CD4-positive, alpha-beta T cell (primary cell): ENCODE data around the gene PLCH2. TPM values are rescaled to one million over a fixed set of nuclear protein-coding genes. Genes with fewer than 3 reads are reported as not detected.

ENCODE experiments used
- ATAC-seq: fragments of 200-7000 bp; cut with Tn5 transposase; one replicate; pipeline ENCODE4 v1.10.0; 2022; ENCODE audit warnings: mild to moderate bottlenecking; ENCODE audit not compliant: poor library complexity
- CTCF ChIA-PET: fragments of 350-600 bp; sonication (Branson Sonifier 250); formaldehyde crosslinking; loops from one replicate; lab custom pipeline; 2021; ENCODE audit warnings: antibody characterized with exemption, inconsistent platforms; lab: Charles Lee
- POLR2A ChIA-PET: fragments of 350-600 bp; sonication (Branson Sonifier 250); formaldehyde crosslinking; loops from one replicate; lab custom pipeline; 2021; ENCODE audit warnings: antibody characterized with exemption, inconsistent platforms; lab: Charles Lee
- DNase-seq, 14 experiments: peaks; one replicate each; pipeline ENCODE4 v3.0.0-alpha.2; 2013 to 2020; ENCODE audit warnings: mixed read lengths in 2 of 14
- H3K27ac ChIP-seq, 2 donors: one replicate each; pipeline versions ENCODE4 v1.5.1 to v1.7.0; 2013; ENCODE audit warnings: low read length in 2 of 2, low read depth in 1 of 2, mild to moderate bottlenecking in 1 of 2
- H3K27me3 ChIP-seq, 2 experiments: 1 replicate in 1 of 2; 2 replicates in 1 of 2; pipeline versions ENCODE4 v1.6.1 to v1.7.0; 2013; ENCODE audit warnings: low read length in 2 of 2, control low read depth in 1 of 2, mild to moderate bottlenecking in 1 of 2, moderate library complexity in 1 of 2; ENCODE audit not compliant: insufficient read depth in 2 of 2, control insufficient read depth in 1 of 2
- H3K36me3 ChIP-seq: one replicate; pipeline ENCODE4 v1.6.1; 2013; ENCODE audit warnings: low read length, control low read depth; ENCODE audit not compliant: insufficient read depth
- H3K4me1 ChIP-seq: one replicate; pipeline ENCODE4 v1.6.1; 2013; ENCODE audit warnings: low read length, control low read depth; ENCODE audit not compliant: insufficient read depth
- H3K4me3 ChIP-seq: one replicate; pipeline ENCODE4 v1.5.1; 2013; ENCODE audit warnings: mild to moderate bottlenecking, low read length, moderate library complexity
- H3K9me3 ChIP-seq, 2 experiments: 1 replicate in 1 of 2; 2 replicates in 1 of 2; pipeline versions ENCODE4 v1.6.1 to v1.7.0; 2013; ENCODE audit warnings: low read length in 2 of 2, mild to moderate bottlenecking in 2 of 2, control low read depth in 1 of 2, moderate library complexity in 1 of 2; ENCODE audit not compliant: control insufficient read depth in 1 of 2, insufficient read depth in 1 of 2
- H3K27ac Mint-ChIP-seq: one replicate; pipeline ENCODE4 v1.8.0; 2020; ENCODE audit warnings: mixed read lengths
- H3K27me3 Mint-ChIP-seq: one replicate; pipeline ENCODE4 v1.8.0; 2021; ENCODE audit warnings: mixed read lengths
- H3K36me3 Mint-ChIP-seq: one replicate; pipeline ENCODE4 v1.8.0; 2021; ENCODE audit warnings: low read depth, mixed read lengths
- H3K4me1 Mint-ChIP-seq: one replicate; pipeline ENCODE4 v1.8.0; 2021; ENCODE audit warnings: low read depth, mixed read lengths
- H3K4me3 Mint-ChIP-seq: one replicate; pipeline ENCODE4 v1.8.0; 2020; ENCODE audit warnings: mild to moderate bottlenecking, mixed read lengths
- H3K9me3 Mint-ChIP-seq: one replicate; pipeline ENCODE4 v1.8.0; 2020; ENCODE audit warnings: mixed read lengths
- CTCF ChIP-seq: fragments of 200-600 bp; IDR thresholded peaks from one replicate; pipeline ENCODE4 v1.8.0; 2022; ENCODE audit warnings: antibody characterized with exemption, mild to moderate bottlenecking
- intact Hi-C, 2 experiments: fragments of 100-400 bp; cut with DNase I in 1 of 2; cut with micrococcal nuclease in 1 of 2; formaldehyde crosslinking; loops; one replicate each; pipeline versions ENCODE4 v1.15.1 to v1.9.0; 2023 to 2025; cut with DNase I, micrococcal nuclease
- total RNA-seq, 174 experiments: library from RNA in 2 of 174; stranded (reverse) in 2 of 174; gene quantifications; one replicate each; pipeline ENCODE4 v1.2.3 and lab custom pipeline; 2021 to 2026

Gene PLCH2
- total RNA-seq, 2 experiments from 2014 or later, result 47.6 to 48.1 TPM

- ChIA-PET CTCF (interaction anchor here (1.0 to 5.3 kb wide), 2 partner anchors 17 to 19 kb away, joined by 3 to 37 read pairs; partner anchors contain the start of gene PANK4), POLR2A (interaction anchor here (0.8 to 2.5 kb wide), 4 partner anchors 14 to 229 kb away, joined by 3 to 11 read pairs (median 7); partner anchors contain the start of genes HES5 and PANK4)
- Histone ChIP-seq H3K36me3 (no peaks in the 10 kb centered on the region), H3K4me3 (no peak overlapping the region), H3K27ac (no peak overlapping the region), H3K9me3 (no peaks in the 10 kb centered on the region), H3K4me1 (peaks cover 64% of the 10 kb centered on the region), H3K27me3 (peaks cover 0 to 2% of the 10 kb centered on the region in 2 experiments)
- Mint-ChIP-seq H3K9me3 (no peaks in the 10 kb centered on the region), H3K36me3 (peaks cover 5% of the 10 kb centered on the region), H3K4me1 (peaks cover 38% of the 10 kb centered on the region), H3K27ac (peak overlapping the region; percentile 99), H3K4me3 (peak overlapping the region; percentile 68), H3K27me3 (no peaks in the 10 kb centered on the region)
- ATAC-seq, result no peak
- no peak for TF ChIP-seq CTCF
- intact Hi-C loops, result loop anchor here in 1 of 2 experiments (10.0 kb wide), 1 partner anchor 409 kb away; no protein-coding TSS in a partner anchor
- DNase-seq, result peak in 2 of 14 experiments; percentile 35 to 52
These were observed 68.2 kb downstream of the PLCH2 start for GRCh38 chr1:2544093-2544874.

GRCh38 chr1:2544875-2545640 lies 69.0 kb downstream of the PLCH2 start:
- ATAC-seq, result no peak
- POLR2A ChIA-PET, result interaction anchor here (0.9 to 4.9 kb wide), 9 partner anchors 10 to 350 kb away, joined by 3 to 164 read pairs (median 11); partner anchors contain the start of genes FAAP20, HES5, PANK4 and PRXL2B
- Mint-ChIP-seq H3K27me3 (no peaks in the 10 kb centered on the region), H3K36me3 (peaks cover 5% of the 10 kb centered on the region), H3K4me1 (peaks cover 38% of the 10 kb centered on the region), H3K27ac (peak overlapping the region; percentile 99), H3K9me3 (no peaks in the 10 kb centered on the region), H3K4me3 (peak overlapping the region; percentile 68)
- H3K9me3 ChIP-seq, result no peaks in the 10 kb centered on the region
- peak overlapping the region; percentile 64 to 66 for H3K27ac ChIP-seq
- no peaks in the 10 kb centered on the region for H3K36me3 ChIP-seq
- intact Hi-C loops, result loop anchor here in 1 of 2 experiments (10.0 kb wide), 1 partner anchor 410 kb away; no protein-coding TSS in a partner anchor
- CTCF ChIA-PET, result interaction anchor here (1.0 to 5.3 kb wide), 5 partner anchors 15 to 40 kb away, joined by 3 to 37 read pairs (median 4); partner anchors contain the start of genes HES5 and PANK4
- H3K4me3 ChIP-seq, result no peak overlapping the region
- H3K27me3 ChIP-seq, result peaks cover 0 to 2% of the 10 kb centered on the region in 2 experiments
- peaks cover 72% of the 10 kb centered on the region for H3K4me1 ChIP-seq
- peak in 2 of 14 experiments; percentile 39 to 56 for DNase-seq
- no peak for TF ChIP-seq CTCF
